HUES6 (cell line): Measurements from ENCODE around the gene ACTG1.

Source experiments
- H3K27ac ChIP-seq: 2 replicates; pipeline ENCODE4 v1.7.0; 2013; ENCODE audit warnings: low read depth, mild to moderate bottlenecking, low read length, inconsistent platforms
- H3K27me3 ChIP-seq: 2 replicates; pipeline ENCODE4 v1.6.1; 2013; ENCODE audit warnings: low read length; ENCODE audit not compliant: control insufficient read depth, insufficient read depth
- H3K36me3 ChIP-seq: 2 replicates; pipeline ENCODE4 v1.6.1; 2013; ENCODE audit warnings: low read length; ENCODE audit not compliant: control insufficient read depth, insufficient read depth
- H3K4me1 ChIP-seq: 2 replicates; pipeline ENCODE4 v1.6.1; 2013; ENCODE audit warnings: low read length; ENCODE audit not compliant: control insufficient read depth, insufficient read depth
- H3K4me3 ChIP-seq: 2 replicates; pipeline ENCODE4 v1.5.1; 2013; ENCODE audit warnings: low read depth, low read length
- H3K9ac ChIP-seq: one replicate; pipeline ENCODE4 v1.6.1; 2013; ENCODE audit warnings: mild to moderate bottlenecking, low read length
- H3K9me3 ChIP-seq: 2 replicates; pipeline ENCODE4 v1.6.1; 2013; ENCODE audit warnings: low read depth, low read length; ENCODE audit not compliant: control insufficient read depth, insufficient read depth

Gene ACTG1

DNA sequence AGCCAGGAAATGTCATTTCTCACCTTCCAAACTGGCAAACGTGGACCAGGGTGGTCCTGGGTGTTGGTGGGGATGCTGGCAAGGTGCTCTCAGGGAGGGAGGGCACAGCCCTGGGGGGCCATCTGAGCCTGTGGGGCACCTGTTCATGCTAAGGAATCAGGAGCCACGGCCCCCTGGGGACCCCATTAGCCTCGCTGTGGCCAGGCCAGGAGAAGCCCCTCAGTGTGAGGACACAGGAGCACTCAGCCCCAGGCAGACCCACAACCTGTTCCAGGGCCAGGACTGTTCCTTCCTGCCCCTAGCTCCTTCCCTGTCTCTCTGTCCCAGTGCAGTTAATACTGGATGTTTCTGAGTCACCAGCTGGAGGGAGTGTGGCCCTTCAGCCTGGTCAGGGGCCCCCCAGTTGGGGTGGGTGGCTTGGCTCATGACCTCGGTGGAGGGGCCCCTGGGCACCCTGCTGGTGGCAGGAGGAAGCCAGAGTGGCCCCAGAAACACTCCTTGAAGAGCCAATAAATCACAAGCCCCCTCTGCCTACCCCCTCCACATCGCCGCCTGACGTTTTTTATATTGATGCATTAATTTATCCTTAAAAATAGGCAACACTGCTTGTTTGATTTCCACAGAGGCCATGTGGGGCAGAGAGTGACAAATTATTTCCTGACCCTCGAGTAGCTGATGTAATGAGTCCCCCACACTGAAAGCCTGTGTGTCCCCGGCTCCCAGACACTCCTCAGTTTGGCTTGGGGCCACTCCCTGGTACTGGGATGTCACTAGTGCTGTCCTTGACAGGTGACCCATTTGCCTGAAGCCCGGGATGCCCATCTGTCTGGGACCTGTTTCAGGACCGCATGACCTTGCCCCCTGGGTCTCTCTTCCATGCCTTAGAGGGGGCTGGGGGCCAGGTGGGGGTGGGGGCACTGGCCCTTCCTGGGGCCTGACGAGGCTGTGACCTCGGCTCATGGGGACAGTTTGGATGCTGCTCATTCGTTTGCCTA lies 22.3 kb downstream of the ACTG1 start:
- H3K9ac ChIP-seq: no peak overlapping the region
- H3K27me3 ChIP-seq: peaks cover 22% of the 10 kb centered on the region
- H3K27ac ChIP-seq: no peak overlapping the region
- peak overlapping the region; percentile 24; the same call in 1 of the 2 replicates for H3K4me3 ChIP-seq
- H3K36me3 ChIP-seq: no peaks in the 10 kb centered on the region
- H3K9me3 ChIP-seq: no peaks in the 10 kb centered on the region
- H3K4me1 ChIP-seq: peaks cover 32% of the 10 kb centered on the region

- H3K27ac ChIP-seq: no peak overlapping the region
- H3K9ac ChIP-seq: no peak overlapping the region
- H3K9me3 ChIP-seq: no peaks in the 10 kb centered on the region
- no peaks in the 10 kb centered on the region for H3K36me3 ChIP-seq
- peak overlapping the region; percentile 24; the same call in 1 of the 2 replicates for H3K4me3 ChIP-seq
- peaks cover 35% of the 10 kb centered on the region for H3K4me1 ChIP-seq
- H3K27me3 ChIP-seq: peaks cover 25% of the 10 kb centered on the region
Observed at GRCh38 chr17:81489012-81489997, 23.3 kb downstream of the ACTG1 start.

DNA sequence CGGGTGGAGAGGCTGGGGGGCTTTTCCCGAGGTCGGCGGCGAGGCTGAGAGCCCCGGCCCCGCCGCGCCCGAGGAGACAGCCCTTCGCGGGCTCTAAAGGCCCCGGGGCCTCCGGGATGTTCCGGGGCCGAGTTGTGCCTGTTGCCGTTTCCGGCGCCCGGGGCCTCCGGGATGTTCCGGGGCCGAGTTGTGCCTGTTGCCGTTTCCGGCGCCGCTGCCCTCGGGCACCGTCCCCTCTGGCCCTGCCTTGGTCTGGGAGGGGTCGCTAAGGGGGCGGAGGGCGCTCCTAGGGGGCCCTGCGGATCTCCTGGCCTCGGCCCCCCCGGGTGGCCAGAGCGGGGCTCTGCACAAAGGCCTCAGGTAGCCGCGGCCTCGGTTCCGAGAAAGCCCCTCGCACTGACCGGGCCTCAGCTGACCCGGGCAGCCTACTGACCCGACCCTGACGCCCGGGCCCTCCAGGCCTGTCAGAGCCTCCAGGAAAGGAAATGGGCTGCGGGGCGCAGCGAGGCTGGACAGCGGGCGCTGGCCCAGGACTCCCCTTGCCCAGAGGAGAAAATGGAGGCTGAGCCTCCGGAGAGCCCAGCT lies 24.2 kb downstream of the ACTG1 start:
- Histone ChIP-seq H3K9me3 (no peaks in the 10 kb centered on the region), H3K36me3 (no peaks in the 10 kb centered on the region), H3K27me3 (peaks cover 32% of the 10 kb centered on the region), H3K27ac (peak overlapping the region; percentile 77; the same call in 1 of the 2 replicates), H3K9ac (peak overlapping the region; percentile 85), H3K4me3 (peak overlapping the region; percentile 63), H3K4me1 (peaks cover 42% of the 10 kb centered on the region)

- H3K9me3 ChIP-seq: no peaks in the 10 kb centered on the region
- peaks cover 33% of the 10 kb centered on the region for H3K27me3 ChIP-seq
- H3K4me3 ChIP-seq: peak overlapping the region; percentile 63
- H3K4me1 ChIP-seq: peaks cover 49% of the 10 kb centered on the region
- H3K27ac ChIP-seq: peak overlapping the region; percentile 77; the same call in 1 of the 2 replicates
- H3K36me3 ChIP-seq: no peaks in the 10 kb centered on the region
- H3K9ac ChIP-seq: peak overlapping the region; percentile 85
Observed at GRCh38 chr17:81487487-81488275, 24.9 kb downstream of the ACTG1 start.

DNA sequence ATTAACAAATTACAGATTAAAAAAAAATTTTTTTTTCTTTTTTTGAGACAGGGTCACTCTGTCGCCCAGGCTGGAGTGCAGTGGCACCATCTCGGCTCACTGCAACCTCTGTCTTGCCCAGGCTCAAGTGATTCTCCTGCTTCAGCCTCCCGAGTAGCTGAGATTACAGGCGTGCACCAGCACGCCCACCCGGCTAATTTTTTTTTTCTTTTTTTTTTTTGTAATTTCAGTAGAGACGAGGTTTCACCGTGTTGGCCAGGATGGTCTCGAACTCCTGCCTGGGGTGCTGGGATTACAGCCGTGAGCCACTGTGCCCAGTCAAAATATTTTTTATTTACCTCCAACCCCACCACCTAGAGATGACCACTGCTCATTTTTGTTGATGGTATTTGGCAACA lies 25.5 kb downstream of the ACTG1 start:
- no peaks in the 10 kb centered on the region for H3K9me3 ChIP-seq
- H3K27me3 ChIP-seq: peaks cover 36% of the 10 kb centered on the region
- H3K36me3 ChIP-seq: no peaks in the 10 kb centered on the region
- H3K4me1 ChIP-seq: peaks cover 47% of the 10 kb centered on the region
- H3K4me3 ChIP-seq: no peak overlapping the region
- no peak overlapping the region for H3K9ac ChIP-seq
- no peak overlapping the region for H3K27ac ChIP-seq

GRCh38 chr17:81486199-81486810 lies 26.3 kb downstream of the ACTG1 start:
- no peaks in the 10 kb centered on the region for H3K9me3 ChIP-seq
- H3K4me1 ChIP-seq: peaks cover 43% of the 10 kb centered on the region
- no peak overlapping the region for H3K27ac ChIP-seq
- no peak overlapping the region for H3K9ac ChIP-seq
- peaks cover 38% of the 10 kb centered on the region for H3K27me3 ChIP-seq
- H3K36me3 ChIP-seq: no peaks in the 10 kb centered on the region
- no peak overlapping the region for H3K4me3 ChIP-seq

DNA sequence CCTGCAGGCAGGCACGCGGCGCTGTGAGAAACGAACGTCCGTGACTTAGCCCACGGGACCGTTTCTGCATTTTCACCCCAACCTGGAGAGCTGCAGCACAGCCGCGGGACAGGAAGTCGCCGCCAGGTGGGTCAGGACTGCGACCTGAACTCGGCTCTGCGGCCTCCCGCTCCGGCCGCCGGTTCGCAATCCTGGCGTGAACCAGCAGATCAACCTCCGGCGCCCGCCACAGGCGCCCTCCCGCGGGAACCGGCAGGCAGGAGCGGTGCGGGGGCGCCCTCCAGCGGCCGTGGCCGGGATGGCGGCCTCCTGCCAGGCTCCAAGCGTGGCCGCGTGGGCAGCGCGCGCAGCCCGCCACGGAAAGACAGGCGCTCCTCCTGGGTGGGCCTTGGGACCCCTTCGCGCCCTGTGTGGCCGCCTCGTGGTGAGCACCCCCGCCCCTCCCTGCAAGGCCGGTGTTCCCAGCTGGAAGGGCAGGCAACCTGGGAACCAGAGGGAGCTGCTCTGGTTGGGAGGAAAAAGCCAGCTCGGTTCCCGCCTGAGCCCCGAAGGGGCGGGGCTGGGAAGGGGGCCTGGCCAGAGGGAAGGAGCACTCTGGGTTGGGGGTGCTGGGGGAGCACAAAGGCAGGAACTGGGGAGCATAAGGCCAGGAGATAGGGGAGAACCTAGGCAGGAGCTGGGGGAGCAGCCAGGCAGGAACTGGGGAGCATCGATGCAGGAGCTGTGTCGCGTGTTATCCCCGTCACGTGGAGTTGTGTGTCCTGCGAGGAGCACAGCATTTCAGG lies 28.2 kb downstream of the ACTG1 start:
- Histone ChIP-seq H3K36me3 (no peaks in the 10 kb centered on the region), H3K4me1 (peaks cover 26% of the 10 kb centered on the region), H3K4me3 (peak overlapping the region; percentile 78), H3K9me3 (no peaks in the 10 kb centered on the region), H3K27ac (peak overlapping the region; percentile 4; the same call in 1 of the 2 replicates), H3K9ac (peak overlapping the region; percentile 46), H3K27me3 (peaks cover 55% of the 10 kb centered on the region)

- peak overlapping the region; percentile 46 for H3K9ac ChIP-seq
- H3K27me3 ChIP-seq: peaks cover 56% of the 10 kb centered on the region
- H3K36me3 ChIP-seq: no peaks in the 10 kb centered on the region
- peaks cover 22% of the 10 kb centered on the region for H3K4me1 ChIP-seq
- H3K27ac ChIP-seq: peak overlapping the region; percentile 4; the same call in 1 of the 2 replicates
- H3K4me3 ChIP-seq: peak overlapping the region; percentile 78
- H3K9me3 ChIP-seq: no peaks in the 10 kb centered on the region
Observed at GRCh38 chr17:81483862-81484194, 28.8 kb downstream of the ACTG1 start.

- H3K9me3 ChIP-seq: no peaks in the 10 kb centered on the region
- H3K9ac ChIP-seq: peak overlapping the region; percentile 2
- no peaks in the 10 kb centered on the region for H3K36me3 ChIP-seq
- peaks cover 56% of the 10 kb centered on the region for H3K27me3 ChIP-seq
- peak overlapping the region; percentile 78 for H3K4me3 ChIP-seq
- no peak overlapping the region for H3K27ac ChIP-seq
- peaks cover 17% of the 10 kb centered on the region for H3K4me1 ChIP-seq
Observed at GRCh38 chr17:81483085-81483861, 29.3 kb downstream of the ACTG1 start.
